Neuronal stem cell (in vitro differentiated cells): ENCODE data around the gene TFDP3.

Experiments used
- DNase-seq: peaks from one replicate; pipeline ENCODE4 v3.0.0-alpha.2; 2013; ENCODE audit warnings: low spot score
- H2AFZ ChIP-seq: one replicate; pipeline ENCODE4 v1.6.1; 2013; ENCODE audit warnings: mild to moderate bottlenecking, low read length, inconsistent platforms
- H2AK5ac ChIP-seq: 2 replicates; pipeline ENCODE4 v1.6.1; 2013; ENCODE audit warnings: low read depth, mild to moderate bottlenecking, inconsistent platforms, low read length, moderate library complexity, mixed read lengths
- H2BK120ac ChIP-seq: 2 replicates; pipeline ENCODE4 v1.6.1; 2013; ENCODE audit warnings: low read depth, mild to moderate bottlenecking, inconsistent platforms, low read length, moderate library complexity, mixed read lengths
- H2BK12ac ChIP-seq: one replicate; pipeline ENCODE4 v1.6.1; 2013; ENCODE audit warnings: low read length, inconsistent platforms
- H2BK15ac ChIP-seq: 2 replicates; pipeline ENCODE4 v1.6.1; 2013; ENCODE audit warnings: mild to moderate bottlenecking, low read length, inconsistent platforms, mixed read lengths
- H2BK5ac ChIP-seq: one replicate; pipeline ENCODE4 v1.6.1; 2013; ENCODE audit warnings: inconsistent platforms, mild to moderate bottlenecking, low read length, moderate library complexity
- H3K14ac ChIP-seq: one replicate; pipeline ENCODE4 v1.6.1; 2013; ENCODE audit warnings: low read length, inconsistent platforms
- H3K18ac ChIP-seq: 2 replicates; pipeline ENCODE4 v1.6.1; 2013; ENCODE audit warnings: low read length, inconsistent platforms
- H3K23ac ChIP-seq: 2 replicates; pipeline ENCODE4 v1.6.1; 2013; ENCODE audit warnings: low read depth, mild to moderate bottlenecking, mixed read lengths, low read length, inconsistent platforms; ENCODE audit not compliant: poor library complexity
- H3K27ac ChIP-seq: replicated peaks from 3 replicates; pipeline ENCODE4 v1.5.1; 2013; ENCODE audit warnings: low read length, inconsistent platforms
- H3K27me3 ChIP-seq, 3 experiments: 2 replicates each; pipeline ENCODE4 v1.6.1; 2013; ENCODE audit warnings: low read length in 3 of 3, mild to moderate bottlenecking in 2 of 3, inconsistent platforms in 1 of 3, low read depth in 1 of 3, mixed read lengths in 1 of 3, moderate library complexity in 1 of 3; ENCODE audit not compliant: control insufficient read depth in 3 of 3, insufficient read depth in 3 of 3
- H3K36me3 ChIP-seq, 2 donors: replicated peaks in 1 of 2; 2 replicates each; pipeline ENCODE4 v1.6.1; 2013; ENCODE audit warnings: low read length in 2 of 2; ENCODE audit not compliant: control insufficient read depth in 2 of 2, insufficient read depth in 2 of 2
- H3K4ac ChIP-seq: 2 replicates; pipeline ENCODE4 v1.6.1; 2013; ENCODE audit warnings: inconsistent platforms, mild to moderate bottlenecking, low read length, moderate library complexity
- H3K4me1 ChIP-seq, 2 donors: 1 replicate in 1 of 2; 2 replicates in 1 of 2; pipeline ENCODE4 v1.6.1; 2013; ENCODE audit warnings: low read length in 2 of 2, low read depth in 1 of 2; ENCODE audit not compliant: control insufficient read depth in 2 of 2, insufficient read depth in 1 of 2
- H3K4me2 ChIP-seq: one replicate; pipeline ENCODE4 v1.6.1; 2013; ENCODE audit warnings: mild to moderate bottlenecking, low read length, inconsistent platforms; ENCODE audit not compliant: insufficient read depth, poor library complexity, severe bottlenecking
- H3K4me3 ChIP-seq, 2 donors: 2 replicates each; pipeline ENCODE4 v1.5.1; 2013; ENCODE audit warnings: low read length in 2 of 2, mild to moderate bottlenecking in 2 of 2, inconsistent platforms in 1 of 2, moderate library complexity in 1 of 2
- H3K79me1 ChIP-seq: one replicate; pipeline ENCODE4 v1.6.1; 2013; ENCODE audit warnings: low read depth, mild to moderate bottlenecking, inconsistent platforms, low read length, moderate library complexity
- H3K9ac ChIP-seq: one replicate; pipeline ENCODE4 v1.6.1; 2013; ENCODE audit warnings: mild to moderate bottlenecking, low read depth, low read length, inconsistent platforms; ENCODE audit not compliant: poor library complexity
- H3K9me3 ChIP-seq, 2 donors: replicated peaks in 1 of 2; 2 replicates each; pipeline versions ENCODE3 to v1.6.1; 2013; ENCODE audit warnings: low read length in 2 of 2, mild to moderate bottlenecking in 2 of 2, inconsistent platforms in 1 of 2, low read depth in 1 of 2, mixed read lengths in 1 of 2, moderate library complexity in 1 of 2; ENCODE audit not compliant: control insufficient read depth in 2 of 2, insufficient read depth in 1 of 2
- H4K8ac ChIP-seq: one replicate; pipeline ENCODE4 v1.6.1; 2013; ENCODE audit warnings: low read depth, mild to moderate bottlenecking, inconsistent platforms, low read length, moderate library complexity
- H4K91ac ChIP-seq: one replicate; pipeline ENCODE4 v1.6.1; 2013; ENCODE audit warnings: low read length, low read depth, mild to moderate bottlenecking, inconsistent platforms; ENCODE audit not compliant: poor library complexity
- WGBS, 2 donors: extraction: QIAGEN DNeasy Blood & Tissue Kit; methylation state at CpG; one replicate each; pipeline ENCODE4 v1.1.7; 2013; ENCODE audit warnings: missing lambda C conversion rate in 2 of 2, mixed read lengths in 1 of 2; ENCODE audit not compliant: insufficient read length in 2 of 2, insufficient replicate concordance in 1 of 2; ENCODE audit errors: extremely low coverage in 2 of 2; 5-methylcytosine and 5-hydroxymethylcytosine counted together

The TFDP3 gene

DNA sequence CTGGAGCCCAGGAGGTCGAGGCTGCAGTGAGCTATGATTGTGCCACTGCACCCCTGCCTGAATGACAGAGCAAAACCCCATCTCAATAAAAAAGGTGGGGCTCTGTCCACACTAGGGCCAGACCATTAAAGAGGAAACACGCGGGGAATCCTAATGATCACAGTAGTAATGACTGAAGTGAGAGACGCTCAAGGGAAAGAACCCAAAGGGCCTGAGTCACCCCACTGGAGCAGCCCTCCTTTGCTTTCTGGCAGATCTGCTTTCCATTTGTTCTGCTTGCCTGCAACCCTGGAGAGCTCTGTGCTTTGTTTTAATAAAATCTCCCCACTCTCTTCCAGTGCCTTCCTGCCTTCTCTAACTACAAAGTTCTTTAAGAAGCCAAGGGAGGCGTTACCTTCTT is 5.0 kb downstream of the TFDP3 start:
- H3K4me2 ChIP-seq: no peak overlapping the region
- no peak overlapping the region for H2BK15ac ChIP-seq
- H3K9ac ChIP-seq: no peak overlapping the region
- H3K4me1 ChIP-seq: no peaks in the 10 kb centered on the region
- no peak overlapping the region for H4K91ac ChIP-seq
- no CpG with 5 or more reads among the region's 5 CpGs for WGBS, 2 donors
- H3K27ac ChIP-seq: no peak overlapping the region
- H3K36me3 ChIP-seq: no peaks in the 10 kb centered on the region
- no peak overlapping the region for H3K14ac ChIP-seq
- H2AK5ac ChIP-seq: no peak overlapping the region
- H2AFZ ChIP-seq: no peak overlapping the region
- no peak for DNase-seq
- H3K4me3 ChIP-seq: no peak overlapping the region
- H2BK120ac ChIP-seq: no peak overlapping the region
- H3K4ac ChIP-seq: no peak overlapping the region
- H3K9me3 ChIP-seq: no peaks in the 10 kb centered on the region
- no peaks in the 10 kb centered on the region for H3K79me1 ChIP-seq
- no peak overlapping the region for H3K23ac ChIP-seq
- H3K18ac ChIP-seq: no peak overlapping the region
- no peak overlapping the region for H4K8ac ChIP-seq
- H2BK5ac ChIP-seq: no peak overlapping the region
- H2BK12ac ChIP-seq: no peak overlapping the region
- H3K27me3 ChIP-seq: no peaks in the 10 kb centered on the region

DNA sequence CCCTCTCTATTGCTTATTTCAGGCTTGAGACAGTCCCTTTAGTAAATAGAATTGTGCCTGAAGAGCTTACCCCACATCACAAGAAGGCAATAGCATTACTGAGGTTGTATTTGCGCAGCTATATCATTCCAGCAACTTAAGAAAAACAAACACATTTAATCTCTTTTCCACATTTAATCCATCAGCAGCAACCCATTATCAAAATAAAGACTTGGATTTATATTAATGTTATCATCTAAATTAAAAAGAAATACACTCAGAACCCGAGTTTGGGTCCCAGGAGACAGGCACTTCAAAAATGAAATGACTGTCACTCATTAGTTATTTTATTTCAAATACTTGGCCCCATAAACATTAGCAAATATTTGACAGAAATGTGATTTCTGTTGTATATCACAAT is 10.4 kb downstream of the TFDP3 start:
- no peak for DNase-seq
- H3K4me1 ChIP-seq: no peaks in the 10 kb centered on the region
- no peak overlapping the region for H4K91ac ChIP-seq
- H3K4me3 ChIP-seq: no peak overlapping the region
- WGBS, 2 donors: no CpG with 5 or more reads among the region's 2 CpGs
- no peak overlapping the region for H3K27ac ChIP-seq
- no peaks in the 10 kb centered on the region for H3K9me3 ChIP-seq
- H2BK12ac ChIP-seq: no peak overlapping the region
- H2BK120ac ChIP-seq: no peak overlapping the region
- H3K14ac ChIP-seq: no peak overlapping the region
- no peak overlapping the region for H2BK15ac ChIP-seq
- H3K18ac ChIP-seq: no peak overlapping the region
- H2AFZ ChIP-seq: no peak overlapping the region
- no peaks in the 10 kb centered on the region for H3K36me3 ChIP-seq
- H2AK5ac ChIP-seq: no peak overlapping the region
- no peak overlapping the region for H3K9ac ChIP-seq
- no peaks in the 10 kb centered on the region for H3K79me1 ChIP-seq
- no peak overlapping the region for H4K8ac ChIP-seq
- H3K27me3 ChIP-seq: peaks cover 0 to 16% (median 0%) of the 10 kb centered on the region in 3 experiments
- no peak overlapping the region for H3K4ac ChIP-seq
- H2BK5ac ChIP-seq: no peak overlapping the region
- H3K4me2 ChIP-seq: no peak overlapping the region
- H3K23ac ChIP-seq: no peak overlapping the region

DNA sequence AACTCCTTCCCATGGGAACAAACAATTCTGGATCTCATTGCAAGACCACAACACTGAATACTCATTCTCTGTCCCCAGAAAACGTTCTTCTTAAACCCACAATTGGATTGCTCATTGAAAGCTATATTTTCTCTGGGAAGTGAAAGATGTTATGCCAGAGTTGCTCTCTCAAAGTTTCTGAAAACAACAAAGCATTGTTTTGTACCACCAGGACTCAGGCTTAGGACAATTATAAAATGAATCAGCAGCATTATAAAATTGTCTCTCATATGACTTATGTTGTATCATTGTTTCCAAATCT is 26.5 kb downstream of the TFDP3 start:
- Histone ChIP-seq H3K4me2 (no peak overlapping the region), H3K9me3 (no peaks in the 10 kb centered on the region), H3K4ac (no peak overlapping the region), H3K9ac (no peak overlapping the region), H3K36me3 (no peaks in the 10 kb centered on the region), H3K4me1 (peaks cover 0 to 3% of the 10 kb centered on the region in 2 donors), H3K14ac (no peak overlapping the region), H2BK5ac (no peak overlapping the region), H3K18ac (no peak overlapping the region), H2AK5ac (no peak overlapping the region), H2AFZ (no peak overlapping the region), H4K91ac (no peak overlapping the region), H2BK15ac (no peak overlapping the region), H4K8ac (no peak overlapping the region), H3K23ac (no peak overlapping the region), H3K27me3 (peaks cover 0 to 10% (median 0%) of the 10 kb centered on the region in 3 experiments), H3K79me1 (no peaks in the 10 kb centered on the region), H2BK12ac (no peak overlapping the region), H3K4me3 (no peak overlapping the region), H3K27ac (no peak overlapping the region), H2BK120ac (no peak overlapping the region)
- no CpG with 5 or more reads among the region's 1 CpG for WGBS, 2 donors
- DNase-seq: no peak

DNA sequence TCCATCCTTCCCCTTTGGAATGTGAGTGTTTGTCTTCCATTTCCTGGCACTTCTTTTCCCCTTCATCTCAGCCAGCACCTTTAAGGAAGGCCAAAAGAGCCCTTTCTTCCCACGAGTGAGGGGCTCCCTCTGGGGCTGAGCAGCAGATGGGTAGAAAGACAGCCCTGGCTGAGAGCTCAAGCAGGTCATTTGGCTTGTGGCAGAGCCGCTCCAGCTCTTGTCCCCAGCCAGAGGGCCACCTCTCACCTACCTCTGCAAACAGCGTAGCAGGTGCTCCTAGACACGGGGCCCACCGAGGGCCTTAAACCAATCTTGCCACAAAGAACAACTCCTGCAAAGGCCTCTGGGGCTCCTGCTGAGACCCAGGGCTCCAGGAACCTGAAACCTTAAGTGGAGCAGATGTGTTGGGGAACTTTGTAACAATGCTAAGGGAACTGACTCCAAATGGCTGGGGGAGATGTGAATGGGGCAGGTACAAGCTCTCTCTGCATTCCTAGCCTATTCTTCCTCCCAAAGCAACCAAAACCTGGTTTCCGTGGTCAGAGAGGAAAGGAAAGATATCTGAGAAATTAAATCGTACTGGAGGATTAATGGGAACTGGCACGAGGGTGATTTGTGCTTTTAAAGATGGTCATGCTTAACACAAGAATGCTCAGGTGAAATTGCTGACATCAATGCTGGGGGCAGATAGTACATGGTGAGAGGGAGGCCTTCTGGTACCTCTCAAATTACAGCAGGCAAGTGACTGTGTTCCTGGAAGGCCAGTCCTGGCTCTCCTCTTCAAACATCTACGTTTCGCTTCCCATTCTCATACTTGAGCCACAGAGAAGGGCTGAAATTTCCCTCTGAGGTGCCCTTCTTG is 27.0 kb downstream of the TFDP3 start:
- no peak overlapping the region for H2BK120ac ChIP-seq
- WGBS, 2 donors: no CpG with 5 or more reads among the region's 10 CpGs

More for the DNA sequence above, 27.0 kb downstream of the TFDP3 start:
- H3K27ac ChIP-seq: no peak overlapping the region
- H3K36me3 ChIP-seq: no peaks in the 10 kb centered on the region
- H4K8ac ChIP-seq: no peak overlapping the region
- H3K18ac ChIP-seq: no peak overlapping the region
- no peak overlapping the region for H2AK5ac ChIP-seq
- H2BK12ac ChIP-seq: no peak overlapping the region
- no peak for DNase-seq
- H3K9ac ChIP-seq: no peak overlapping the region
- no peak overlapping the region for H4K91ac ChIP-seq
- no peak overlapping the region for H2BK15ac ChIP-seq
- H3K4me1 ChIP-seq: peaks cover 0 to 3% of the 10 kb centered on the region in 2 donors
- no peak overlapping the region for H2BK5ac ChIP-seq
- H3K23ac ChIP-seq: no peak overlapping the region
- H3K27me3 ChIP-seq: peaks cover 0 to 15% (median 0%) of the 10 kb centered on the region in 3 experiments
- no peak overlapping the region for H2AFZ ChIP-seq
- no peaks in the 10 kb centered on the region for H3K9me3 ChIP-seq
- H3K79me1 ChIP-seq: no peaks in the 10 kb centered on the region
- H3K4me2 ChIP-seq: no peak overlapping the region
- no peak overlapping the region for H3K4me3 ChIP-seq
- no peak overlapping the region for H3K4ac ChIP-seq
- no peak overlapping the region for H3K14ac ChIP-seq
